Stomach (tissue), 9 donors: ENCODE data around the gene INF2. TPM values are rescaled to one million over a fixed set of nuclear protein-coding genes. Genes with fewer than 3 reads are reported as not detected.
A peak's percentile ranks its signal among the peaks of the same experiment; 100 is the strongest.

Experiments used
- DNase-seq, 2 donors: peaks; one replicate each; pipeline versions ENCODE4 v3.0.0 to v3.0.0-alpha.2; 2013 to 2019
- H3K27ac ChIP-seq, 5 donors: fragments of 200-600 bp in 4 of 5; sonication (generic) in 4 of 5; one replicate each; pipeline ENCODE4 v1.5.1; 2013 to 2019; ENCODE audit warnings: mild to moderate bottlenecking in 1 of 5, moderate library complexity in 1 of 5
- H3K27me3 ChIP-seq, 3 donors: fragments of 200-600 bp; sonication (generic); one replicate each; pipeline ENCODE4 v1.5.1; 2017 to 2019; ENCODE audit warnings: mixed run types in 1 of 3
- H3K36me3 ChIP-seq, 4 donors: fragments of 200-600 bp; sonication (generic); 1 replicate in 3 of 4; 2 replicates in 1 of 4; pipeline ENCODE4 v1.5.1; 2016 to 2019
- H3K4me1 ChIP-seq, 4 donors: fragments of 200-600 bp; sonication (generic); one replicate each; pipeline ENCODE4 v1.5.1; 2016 to 2019
- H3K4me3 ChIP-seq, 4 donors: fragments of 200-600 bp; sonication (generic) in 3 of 4; one replicate each; pipeline ENCODE4 v1.5.1; 2016 to 2019; ENCODE audit warnings: mild to moderate bottlenecking in 1 of 4
- H3K9me3 ChIP-seq, 4 donors: fragments of 200-600 bp; sonication (generic); one replicate each; pipeline ENCODE4 v1.5.1; 2016 to 2019
- CTCF ChIP-seq, 7 experiments: fragments of 450-650 bp in 4 of 7; fragments of 200-600 bp in 3 of 7; sonication (generic) in 3 of 7; IDR thresholded peaks; one replicate each; pipeline ENCODE4 v1.5.1; 2016 to 2019; ENCODE audit warnings: antibody characterized with exemption in 7 of 7, control low read depth in 2 of 7, mild to moderate bottlenecking in 1 of 7
- EP300 ChIP-seq: sonication (generic); formaldehyde crosslinking; IDR thresholded peaks from one replicate; pipeline ENCODE4 v1.6.1; 2017; ENCODE audit warnings: antibody characterized with exemption
- POLR2A ChIP-seq, 4 donors: fragments of 450-650 bp; IDR thresholded peaks; one replicate each; pipeline ENCODE4 v1.6.1; 2016; ENCODE audit warnings: antibody characterized with exemption in 4 of 4, control low read depth in 2 of 4, mild to moderate bottlenecking in 1 of 4, moderate library complexity in 1 of 4
- POLR2AphosphoS5 ChIP-seq, 3 donors: sonication (generic); formaldehyde crosslinking; IDR thresholded peaks; one replicate each; pipeline ENCODE4 v1.6.1; 2016; ENCODE audit warnings: antibody characterized with exemption in 3 of 3
- WGBS, 5 donors: extraction: QIAGEN DNeasy Blood & Tissue Kit in 3 of 5; methylation state at CpG; one replicate each; pipeline versions ENCODE4 v1.1.5 to v1.1.7; 2013 to 2018; 5-methylcytosine and 5-hydroxymethylcytosine counted together
- intact Hi-C: fragments of 100-400 bp; cut with DNase I; formaldehyde crosslinking; loops from one replicate; pipeline ENCODE4 v1.15.1; 2023; ENCODE audit warnings: low total_unique reads
- polyA plus RNA-seq, 3 donors: library from polyadenylated mRNA; stranded (reverse); fragments of 200-250 nt; gene quantifications; one replicate each; pipeline ENCODE4 v1.2.3, GENCODE V29; 2013
- total RNA-seq, 5 donors: library from RNA; depleted of rRNA; stranded (reverse); fragments of >200 nt; gene quantifications; one replicate each; pipeline versions ENCODE4 v1.1.0 to v1.2.3, GENCODE V29; 2014 to 2016
- donor health status: healthy with polysubstance abuse.
- donor health status: Bipolar disorder and iron deficiency.
- donor health status: healthy.

The INF2 gene
- total and polyA plus RNA-seq, 8 donors = 45.9 to 385 (median 146) TPM

DNA sequence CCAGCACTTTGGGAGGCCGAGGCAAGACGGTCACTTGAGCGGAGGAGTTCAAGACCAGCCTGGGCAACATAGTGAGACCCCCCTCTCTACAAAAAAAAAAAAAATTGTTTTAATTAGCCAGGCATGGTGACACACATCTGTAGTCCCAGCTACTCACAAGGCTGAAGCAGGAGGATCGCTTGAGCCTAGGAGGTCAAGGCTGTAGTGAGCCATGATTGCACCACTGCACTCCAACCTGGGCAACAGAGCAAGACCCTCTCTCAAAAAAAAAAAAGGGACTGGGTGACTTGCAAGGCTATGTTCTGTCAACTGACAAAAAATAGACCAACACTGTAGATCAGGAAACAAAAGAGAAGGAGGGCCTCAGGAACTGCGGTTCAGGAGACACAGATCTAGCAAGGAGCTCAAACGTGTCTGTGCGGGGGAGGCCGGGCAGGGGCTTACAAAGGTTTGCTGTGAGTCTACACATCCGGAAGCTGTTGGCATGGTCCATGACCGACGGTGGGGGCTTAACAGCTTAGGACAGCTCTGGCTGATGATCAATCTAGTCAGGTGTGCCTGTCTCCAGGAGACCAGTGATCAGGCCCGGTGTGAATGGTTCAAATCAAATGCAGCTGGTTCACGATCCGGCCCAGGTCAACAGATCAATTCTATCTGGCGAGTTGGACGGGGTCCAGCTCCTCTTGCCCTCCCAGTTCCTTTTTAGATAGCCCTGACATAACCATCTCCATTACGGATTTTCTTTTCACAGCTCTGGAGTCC lies 31.7 kb upstream of the INF2 start:
- Histone ChIP-seq H3K36me3 (no peaks in the 10 kb centered on the region), H3K9me3 (peaks cover 0 to 9% (median 2%) of the 10 kb centered on the region in 4 donors), H3K4me3 (no peak overlapping the region), H3K27ac (no peak overlapping the region), H3K4me1 (peaks cover 0 to 12% (median 3%) of the 10 kb centered on the region in 4 donors), H3K27me3 (peaks cover 0 to 29% (median 10%) of the 10 kb centered on the region in 3 donors)
- peak in 1 of 2 donors; percentile 58 for DNase-seq
- WGBS, 5 donors = 60 to 66% (median 64%) methylated on average over 17 of the region's 17 CpGs
- TF ChIP-seq CTCF (IDR thresholded peaks at IDR 0.05) = no peak
- TF ChIP-seq EP300 = no peak
- TF ChIP-seq POLR2AphosphoS5 (IDR thresholded peaks at IDR 0.05) = no peak
- intact Hi-C loops = loop anchor here (5.0 kb wide), 1 partner anchor 50 kb away; no protein-coding TSS in a partner anchor

DNA sequence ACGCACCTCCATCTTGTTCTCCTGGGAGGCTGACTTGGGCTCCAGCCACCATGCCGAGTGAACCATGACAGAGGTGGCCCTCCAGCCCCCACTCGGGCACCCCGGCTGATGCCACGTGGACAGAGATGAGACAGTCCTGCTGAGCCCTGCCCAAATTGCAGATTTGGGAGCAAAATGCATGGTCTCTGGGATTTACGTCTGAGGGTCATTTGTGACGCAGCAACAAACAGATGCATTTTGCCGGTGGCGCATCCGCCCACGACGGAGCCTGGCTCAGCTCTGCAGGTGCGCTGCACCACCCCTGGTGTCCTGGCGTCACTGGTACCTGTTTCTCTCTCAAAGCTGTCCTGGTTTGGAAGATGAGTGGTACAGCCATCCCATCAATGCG lies 31.1 kb upstream of the INF2 start:
- Histone ChIP-seq H3K4me1 (peaks cover 0 to 12% (median 3%) of the 10 kb centered on the region in 4 donors), H3K9me3 (peaks cover 0 to 9% (median 2%) of the 10 kb centered on the region in 4 donors), H3K27me3 (peaks cover 0 to 30% (median 10%) of the 10 kb centered on the region in 3 donors), H3K27ac (no peak overlapping the region), H3K4me3 (no peak overlapping the region), H3K36me3 (no peaks in the 10 kb centered on the region)
- no peak for DNase-seq
- TF ChIP-seq POLR2A (IDR thresholded peaks at IDR 0.05) (no peak), CTCF (IDR thresholded peaks at IDR 0.05) (no peak), POLR2AphosphoS5 (IDR thresholded peaks at IDR 0.05) (no peak), EP300 (no peak)
- 87 to 95% (median 92%) methylated on average over 14 to 15 of the region's 15 CpGs for WGBS, 5 donors
- intact Hi-C loops = loop anchor here (5.0 kb wide), 1 partner anchor 49 kb away; no protein-coding TSS in a partner anchor

GRCh38 chr14:104659146-104659545 lies 30.3 kb upstream of the INF2 start:
- H3K4me1 ChIP-seq = peaks cover 0 to 12% (median 3%) of the 10 kb centered on the region in 4 donors
- WGBS, 5 donors = 62 to 83% (median 69%) methylated on average over 4 to 5 of the region's 5 CpGs
- H3K27ac ChIP-seq = no peak overlapping the region
- H3K4me3 ChIP-seq = no peak overlapping the region
- peaks cover 0 to 30% (median 10%) of the 10 kb centered on the region in 3 donors for H3K27me3 ChIP-seq
- no peak for DNase-seq
- TF ChIP-seq EP300 (no peak), CTCF (IDR thresholded peaks at IDR 0.05) (no peak), POLR2AphosphoS5 (IDR thresholded peaks at IDR 0.05) (no peak), POLR2A (IDR thresholded peaks at IDR 0.05) (no peak)
- H3K9me3 ChIP-seq = peaks cover 0 to 9% (median 2%) of the 10 kb centered on the region in 4 donors
- intact Hi-C loops = loop anchor here (5.0 kb wide), 1 partner anchor 48 kb away; no protein-coding TSS in a partner anchor
- H3K36me3 ChIP-seq = no peaks in the 10 kb centered on the region

GRCh38 chr14:104659764-104660523 lies 29.5 kb upstream of the INF2 start:
- no peaks in the 10 kb centered on the region for H3K36me3 ChIP-seq
- H3K4me3 ChIP-seq = no peak overlapping the region
- WGBS, 5 donors = 28 to 38% (median 32%) methylated on average over 28 to 43 of the region's 43 CpGs
- H3K4me1 ChIP-seq = peaks cover 0 to 12% (median 3%) of the 10 kb centered on the region in 4 donors
- H3K9me3 ChIP-seq = peaks cover 0 to 9% (median 2%) of the 10 kb centered on the region in 4 donors
- intact Hi-C loops = loop anchor here (5.0 kb wide), 1 partner anchor 47 kb away; no protein-coding TSS in a partner anchor
- H3K27me3 ChIP-seq = peaks cover 0 to 33% (median 10%) of the 10 kb centered on the region in 3 donors
- TF ChIP-seq EP300 = no peak
- no peak for TF ChIP-seq CTCF (IDR thresholded peaks at IDR 0.05)
- TF ChIP-seq POLR2A (IDR thresholded peaks at IDR 0.05) = no peak
- no peak for TF ChIP-seq POLR2AphosphoS5 (IDR thresholded peaks at IDR 0.05)
- no peak for DNase-seq
- H3K27ac ChIP-seq = no peak overlapping the region
